Uterus (tissue), 2 donors: ENCODE data around the gene ITGAV.

Source experiments
- POLR2A ChIP-seq, 2 donors: fragments of 450-650 bp; IDR thresholded peaks; one replicate each; pipeline ENCODE4 v1.6.1; 2016; ENCODE audit warnings: antibody characterized with exemption in 2 of 2, mild to moderate bottlenecking in 1 of 2, moderate library complexity in 1 of 2
- TF ChIP-seq, protein P1 (sequence below), 4 experiments: fragments of 200-600 bp in 2 of 4; fragments of 450-650 bp in 2 of 4; sonication (generic) in 2 of 4; IDR thresholded peaks; one replicate each; pipeline ENCODE4 v1.5.1; 2016 to 2019; ENCODE audit warnings: antibody characterized with exemption in 4 of 4, mild to moderate bottlenecking in 2 of 4, moderate library complexity in 1 of 4

DNA sequence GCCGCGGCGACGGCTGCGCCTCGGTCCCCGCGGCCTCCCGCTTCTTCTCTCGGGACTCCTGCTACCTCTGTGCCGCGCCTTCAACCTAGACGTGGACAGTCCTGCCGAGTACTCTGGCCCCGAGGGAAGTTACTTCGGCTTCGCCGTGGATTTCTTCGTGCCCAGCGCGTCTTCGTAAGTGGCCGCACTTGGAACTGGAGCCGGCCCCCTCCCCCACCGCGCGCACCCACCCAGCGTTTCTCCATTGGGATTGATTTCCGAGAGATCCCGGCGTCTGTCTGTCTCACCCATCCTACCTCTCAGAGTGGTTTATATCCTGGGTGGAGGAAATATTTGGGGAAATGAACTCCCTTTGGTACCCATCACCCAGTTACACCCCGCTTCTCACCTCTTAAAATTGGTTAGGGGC lies 498 bp downstream of the ITGAV start:
- TF ChIP-seq, protein P1, sequence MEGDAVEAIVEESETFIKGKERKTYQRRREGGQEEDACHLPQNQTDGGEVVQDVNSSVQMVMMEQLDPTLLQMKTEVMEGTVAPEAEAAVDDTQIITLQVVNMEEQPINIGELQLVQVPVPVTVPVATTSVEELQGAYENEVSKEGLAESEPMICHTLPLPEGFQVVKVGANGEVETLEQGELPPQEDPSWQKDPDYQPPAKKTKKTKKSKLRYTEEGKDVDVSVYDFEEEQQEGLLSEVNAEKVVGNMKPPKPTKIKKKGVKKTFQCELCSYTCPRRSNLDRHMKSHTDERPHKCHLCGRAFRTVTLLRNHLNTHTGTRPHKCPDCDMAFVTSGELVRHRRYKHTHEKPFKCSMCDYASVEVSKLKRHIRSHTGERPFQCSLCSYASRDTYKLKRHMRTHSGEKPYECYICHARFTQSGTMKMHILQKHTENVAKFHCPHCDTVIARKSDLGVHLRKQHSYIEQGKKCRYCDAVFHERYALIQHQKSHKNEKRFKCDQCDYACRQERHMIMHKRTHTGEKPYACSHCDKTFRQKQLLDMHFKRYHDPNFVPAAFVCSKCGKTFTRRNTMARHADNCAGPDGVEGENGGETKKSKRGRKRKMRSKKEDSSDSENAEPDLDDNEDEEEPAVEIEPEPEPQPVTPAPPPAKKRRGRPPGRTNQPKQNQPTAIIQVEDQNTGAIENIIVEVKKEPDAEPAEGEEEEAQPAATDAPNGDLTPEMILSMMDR (IDR thresholded peaks at IDR 0.05) = no peak
- TF ChIP-seq POLR2A (IDR thresholded peaks at IDR 0.05) = no peak
